Measurements from ENCODE around the gene RB1. TPM values are rescaled to one million over a fixed set of nuclear protein-coding genes. Genes with fewer than 3 reads are reported as not detected.

Gene RB1
- total and polyA plus RNA-seq, 2 donors (not counting 3 experiments of a cell fraction or from before 2014, with no cell fraction given): 8.0 to 41.2 TPM

- Histone ChIP-seq H3K9me1 (replicated peaks; ENCODE audit: control insufficient read depth, extremely low read depth, insufficient read depth, low read length) (no peaks in the 10 kb centered on the region), H4K20me1 (replicated peaks; ENCODE audit: control insufficient read depth, extremely low read depth, insufficient read depth, low read length) (no peaks in the 10 kb centered on the region), H3K9ac (replicated peaks; ENCODE audit: extremely low read depth, insufficient read depth, low read length) (no peak overlapping the region), H3K27ac (ENCODE audit: insufficient read depth, low read depth, low read length) (no peak overlapping the region), H2AFZ (ENCODE audit: low read depth, low read length) (no peak overlapping the region), H3K4me1 (ENCODE audit: control insufficient read depth, extremely low read depth, insufficient read depth, low read length) (no peaks in the 10 kb centered on the region), H3K79me2 (ENCODE audit: control insufficient read depth, insufficient read depth, low read length) (no peaks in the 10 kb centered on the region), H3K4me3 (replicated peaks in 1 of 3; ENCODE audit: insufficient read depth in 1 of 3, low read depth in 1 of 3, low read length in 3 of 3) (no peak overlapping the region), H3K4me2 (ENCODE audit: insufficient read depth, low read length) (no peak overlapping the region), H3K27me3 (ENCODE audit: control insufficient read depth in 2 of 2, insufficient read depth in 2 of 2, low read length in 2 of 2) (no peaks in the 10 kb centered on the region), H3K9me3 (replicated peaks; ENCODE audit: control insufficient read depth, insufficient read depth, low read length) (no peaks in the 10 kb centered on the region), H3K36me3 (ENCODE audit: control insufficient read depth in 2 of 2, extremely low read depth in 1 of 2, insufficient read depth in 2 of 2, low read length in 2 of 2) (no peaks in the 10 kb centered on the region)
- DNase-seq (ENCODE audit: low read depth, low spot score) (no peak), FAIRE-seq (no peak)
- ChIA-PET POLR2A (no interaction called here), CTCF (interaction anchor here (0.7 to 1.8 kb wide), 4 partner anchors 12 to 92 kb away, joined by 3 to 4 read pairs (median 4); partner anchors contain the start of genes LPAR6 and RCBTB2)
- TF ChIP-seq POLR2A (IDR thresholded peaks at IDR 0.05; ENCODE audit: low read depth, low read length): no peak
- no peak for TF ChIP-seq GATA2 (IDR thresholded peaks at IDR 0.05; ENCODE audit: insufficient read depth, insufficient read length, low read depth, low read length)
- TF ChIP-seq JUN (IDR thresholded peaks at IDR 0.05; ENCODE audit: borderline replicate concordance, insufficient read depth, insufficient read length, low read depth): no peak
- no peak for TF ChIP-seq MYC (IDR thresholded peaks at IDR 0.05; ENCODE audit: low read depth, low read length)
- no peak for TF ChIP-seq POLR2AphosphoS5 (IDR thresholded peaks at IDR 0.05; ENCODE audit: insufficient read depth, low read depth, low read length)
- TF ChIP-seq EZH2 (IDR thresholded peaks at IDR 0.05; ENCODE audit: borderline replicate concordance, low read depth, low read length, severe bottlenecking): no peak
- no peak for TF ChIP-seq MAX (IDR thresholded peaks at IDR 0.05; ENCODE audit: insufficient read depth, insufficient read length)
- TF ChIP-seq FOS (IDR thresholded peaks at IDR 0.05; ENCODE audit: borderline replicate concordance, insufficient read depth, low read length): no peak
- TF ChIP-seq CTCF (IDR thresholded peaks at IDR 0.05; ENCODE audit: extremely low read depth in 1 of 2, insufficient read depth in 1 of 2, low read depth in 1 of 2, low read length in 2 of 2): no peak
- intact Hi-C loops (cut with micrococcal nuclease) (no loop called here), dilution Hi-C loops (cut with MboI; ENCODE audit: extremely low pct_ligation_motif_present, low sequenced_read_pairs) (no loop called here)
- no TSS peak for BruUV-seq (replicated peaks)
Measured at GRCh38 chr13:48505012-48505411, 201.5 kb downstream of the RB1 start.

Measured in endothelial cell of umbilical vein (primary cell).